HEK293 (cell line): Measurements from ENCODE around the gene TIAM2.

ENCODE experiments used
- CTCF ChIA-PET: fragments of 350-600 bp; formaldehyde crosslinking; extraction: SDS; loops from one replicate; lab custom pipeline; 2021; ENCODE audit warnings: antibody characterized with exemption; lab: Yijun Ruan, JAX
- POLR2A ChIA-PET: fragments of 300-600 bp; formaldehyde crosslinking; extraction: SDS; loops from one replicate; lab custom pipeline; 2020; ENCODE audit warnings: antibody characterized with exemption, inconsistent platforms; lab: Yijun Ruan, JAX
- H3K27ac ChIP-seq: fragments of 200-500 bp; sonication (Bioruptor generic); 2 replicates; pipeline ENCODE4 v1.5.1; 2014; ENCODE audit warnings: low read depth, low read length, control low read depth, inconsistent platforms; ENCODE audit errors: extremely low read depth
- H3K36me3 ChIP-seq, 2 experiments: fragments of 200-500 bp in 1 of 2; sonication (Bioruptor generic) in 1 of 2; 1 replicate in 1 of 2; 2 replicates in 1 of 2; pipeline ENCODE4 v1.5.1; 2014 to 2017; ENCODE audit warnings: inconsistent platforms in 2 of 2, low read length in 2 of 2; ENCODE audit not compliant: control insufficient read depth in 2 of 2, insufficient read depth in 1 of 2
- H3K4me1 ChIP-seq: fragments of 200-500 bp; sonication (Bioruptor generic); 2 replicates; pipeline ENCODE4 v1.5.1; 2014; ENCODE audit warnings: mild to moderate bottlenecking, low read length, inconsistent platforms; ENCODE audit not compliant: control insufficient read depth, insufficient read depth
- H3K4me3 ChIP-seq: 2 replicates; pipeline ENCODE4 v1.5.1; 2011; ENCODE audit warnings: low read depth, mild to moderate bottlenecking, control low read depth, low read length, moderate library complexity
- H3K9me3 ChIP-seq: fragments of 200-500 bp; sonication (Bioruptor generic); 2 replicates; pipeline ENCODE4 v1.5.1; 2014; ENCODE audit warnings: low read depth, low read length, inconsistent platforms; ENCODE audit not compliant: control insufficient read depth, insufficient read depth
- CTCF ChIP-seq: fragments of 450-650 bp; formaldehyde crosslinking; IDR thresholded peaks from 2 replicates; pipeline ENCODE4 v1.5.1; 2016; ENCODE audit warnings: missing biosample characterization, missing genetic modification characterization
- GLIS1 ChIP-seq: fragments of 450-650 bp; formaldehyde crosslinking; IDR thresholded peaks from 2 replicates; pipeline ENCODE4 v1.5.1; 2016; ENCODE audit warnings: missing biosample characterization, missing genetic modification characterization
- KLF10 ChIP-seq: fragments of 450-650 bp; IDR thresholded peaks from 2 replicates; pipeline ENCODE4 v1.5.1; 2018; ENCODE audit warnings: missing biosample characterization, mild to moderate bottlenecking, missing genetic modification characterization
- KLF16 ChIP-seq: fragments of 450-650 bp; formaldehyde crosslinking; IDR thresholded peaks from 2 replicates; pipeline ENCODE4 v1.5.1; 2017; ENCODE audit warnings: missing biosample characterization, missing genetic modification characterization
- KLF8 ChIP-seq: fragments of 450-650 bp; formaldehyde crosslinking; IDR thresholded peaks from 2 replicates; pipeline ENCODE4 v1.5.1; 2016; ENCODE audit warnings: missing biosample characterization, missing genetic modification characterization
- SETDB1 ChIP-seq: IDR thresholded peaks from one replicate; pipeline ENCODE4 v1.6.1; 2017; ENCODE audit warnings: mild to moderate bottlenecking, low read length, moderate library complexity, mixed read lengths; ENCODE audit not compliant: insufficient read length
- TSHZ1 ChIP-seq: fragments of 450-650 bp; formaldehyde crosslinking; IDR thresholded peaks from 2 replicates; pipeline ENCODE4 v1.5.1; 2016; ENCODE audit warnings: missing biosample characterization, missing genetic modification characterization, borderline replicate concordance
- WT1 ChIP-seq: fragments of 450-650 bp; formaldehyde crosslinking; IDR thresholded peaks from 2 replicates; pipeline ENCODE4 v1.5.1; 2016; ENCODE audit warnings: missing biosample characterization, missing genetic modification characterization
- ZBTB17 ChIP-seq: fragments of 450-650 bp; formaldehyde crosslinking; IDR thresholded peaks from 2 replicates; pipeline ENCODE4 v1.5.1; 2016; ENCODE audit warnings: missing biosample characterization, missing genetic modification characterization
- ZBTB8A ChIP-seq: fragments of 450-650 bp; formaldehyde crosslinking; IDR thresholded peaks from 2 replicates; pipeline ENCODE4 v1.5.1; 2016; ENCODE audit warnings: missing biosample characterization, missing genetic modification characterization
- ZFHX2 ChIP-seq: fragments of 450-650 bp; formaldehyde crosslinking; conservative IDR thresholded peaks from 2 replicates; pipeline ENCODE4 v1.5.1; 2016; ENCODE audit warnings: missing biosample characterization, missing genetic modification characterization
- ZFP69B ChIP-seq: fragments of 450-650 bp; formaldehyde crosslinking; IDR thresholded peaks from 2 replicates; pipeline ENCODE4 v1.5.1; 2016; ENCODE audit warnings: missing biosample characterization, missing genetic modification characterization
- ZIC2 ChIP-seq: fragments of 450-650 bp; formaldehyde crosslinking; IDR thresholded peaks from 2 replicates; pipeline ENCODE4 v1.5.1; 2016; ENCODE audit warnings: missing biosample characterization, missing genetic modification characterization
- ZNF112 ChIP-seq: fragments of 450-650 bp; formaldehyde crosslinking; IDR thresholded peaks from 2 replicates; pipeline ENCODE4 v1.5.0; 2017; ENCODE audit warnings: missing biosample characterization, missing genetic modification characterization
- ZNF2 ChIP-seq: fragments of 450-650 bp; formaldehyde crosslinking; IDR thresholded peaks from 2 replicates; pipeline ENCODE4 v1.5.1; 2016; ENCODE audit warnings: missing biosample characterization, missing genetic modification characterization
- ZNF211 ChIP-seq: fragments of 450-650 bp; formaldehyde crosslinking; IDR thresholded peaks from 2 replicates; pipeline ENCODE4 v1.5.1; 2016; ENCODE audit warnings: low read depth, missing biosample characterization, missing genetic modification characterization
- ZNF223 ChIP-seq: fragments of 450-650 bp; formaldehyde crosslinking; IDR thresholded peaks from 2 replicates; pipeline ENCODE4 v1.5.1; 2016; ENCODE audit warnings: missing biosample characterization, missing genetic modification characterization
- ZNF24 ChIP-seq: fragments of 450-650 bp; formaldehyde crosslinking; IDR thresholded peaks from 2 replicates; pipeline ENCODE4 v1.5.1; 2016; ENCODE audit warnings: missing biosample characterization, missing genetic modification characterization
- ZNF416 ChIP-seq: fragments of 450-650 bp; formaldehyde crosslinking; IDR thresholded peaks from 2 replicates; pipeline ENCODE4 v1.5.1; 2016; ENCODE audit warnings: missing biosample characterization, missing genetic modification characterization
- ZNF501 ChIP-seq: fragments of 450-650 bp; formaldehyde crosslinking; IDR thresholded peaks from 2 replicates; pipeline ENCODE4 v1.5.1; 2016; ENCODE audit warnings: missing biosample characterization, missing genetic modification characterization
- ZNF510 ChIP-seq: fragments of 450-650 bp; formaldehyde crosslinking; IDR thresholded peaks from 2 replicates; pipeline ENCODE4 v1.5.1; 2018; ENCODE audit warnings: mild to moderate bottlenecking, missing genetic modification characterization, missing biosample characterization; ENCODE audit not compliant: insufficient replicate concordance
- ZNF660 ChIP-seq: fragments of 450-650 bp; IDR thresholded peaks from 2 replicates; pipeline ENCODE4 v1.5.1; 2018; ENCODE audit warnings: missing biosample characterization, mild to moderate bottlenecking, missing genetic modification characterization
- ZNF707 ChIP-seq: fragments of 450-650 bp; formaldehyde crosslinking; IDR thresholded peaks from 2 replicates; pipeline ENCODE4 v1.5.1; 2016; ENCODE audit warnings: missing biosample characterization, missing genetic modification characterization
- ZNF830 ChIP-seq: fragments of 450-650 bp; IDR thresholded peaks from 2 replicates; pipeline ENCODE4 v1.5.0; 2018; ENCODE audit warnings: missing biosample characterization, missing genetic modification characterization, low read depth, mild to moderate bottlenecking, moderate library complexity
- ZSCAN18 ChIP-seq: fragments of 450-650 bp; formaldehyde crosslinking; IDR thresholded peaks from 2 replicates; pipeline ENCODE4 v1.5.1; 2016; ENCODE audit warnings: missing biosample characterization, missing genetic modification characterization
- TF ChIP-seq, protein P1 (sequence below): fragments of 450-650 bp; formaldehyde crosslinking; IDR thresholded peaks from 2 replicates; pipeline ENCODE4 v1.5.1; 2016; ENCODE audit warnings: missing biosample characterization, missing genetic modification characterization
- TF ChIP-seq, protein P2 (sequence below): fragments of 450-650 bp; formaldehyde crosslinking; IDR thresholded peaks from 2 replicates; pipeline ENCODE4 v1.5.1; 2016; ENCODE audit warnings: missing biosample characterization, missing genetic modification characterization, borderline replicate concordance

Gene TIAM2

GRCh38 chr6:154995254-154996015 lies at the start of gene TIAM2 (continued):
- TF ChIP-seq KLF10 (tag by site-specific recombination) (peak; percentile 85; the same call in 1 of the 2 replicates), KLF16 (tag by site-specific recombination) (0 out of 2 replicates have a peak, but pooled peaks have one; percentile 51), ZNF707 (tag by site-specific recombination) (no peak), ZFP69B (no peak; the same call in 1 of the 2 replicates), ZNF211 (tag by site-specific recombination) (no peak), ZIC2 (tag by site-specific recombination) (peak; percentile 59), ZNF24 (tag by site-specific recombination) (no peak), ZNF2 (tag by site-specific recombination) (peak; percentile 46; the same call in 1 of the 2 replicates), ZNF223 (tag by site-specific recombination) (no peak), ZNF501 (tag by site-specific recombination) (0 out of 2 replicates have a peak, but pooled peaks have one; percentile 19), KLF8 (peak; percentile 83; the same call in 1 of the 2 replicates), ZBTB8A (tag by site-specific recombination) (peak; percentile 99)
- TF ChIP-seq, protein P1, sequence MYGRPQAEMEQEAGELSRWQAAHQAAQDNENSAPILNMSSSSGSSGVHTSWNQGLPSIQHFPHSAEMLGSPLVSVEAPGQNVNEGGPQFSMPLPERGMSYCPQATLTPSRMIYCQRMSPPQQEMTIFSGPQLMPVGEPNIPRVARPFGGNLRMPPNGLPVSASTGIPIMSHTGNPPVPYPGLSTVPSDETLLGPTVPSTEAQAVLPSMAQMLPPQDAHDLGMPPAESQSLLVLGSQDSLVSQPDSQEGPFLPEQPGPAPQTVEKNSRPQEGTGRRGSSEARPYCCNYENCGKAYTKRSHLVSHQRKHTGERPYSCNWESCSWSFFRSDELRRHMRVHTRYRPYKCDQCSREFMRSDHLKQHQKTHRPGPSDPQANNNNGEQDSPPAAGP (tag by site-specific recombination), result 0 out of 2 replicates have a peak, but pooled peaks have one; percentile 52

GRCh38 chr6:154950979-154951344 lies 44.2 kb upstream of the TIAM2 start:
- H3K4me3 ChIP-seq, result no peak overlapping the region
- H3K36me3 ChIP-seq, result peaks cover 0 to 2% of the 10 kb centered on the region in 2 experiments; a peak in 2 of 3 replicates
- CTCF ChIA-PET, result interaction anchor here (0.5 to 1.1 kb wide), 2 partner anchors 24 to 275 kb away, joined by 3 read pairs; no protein-coding TSS in a partner anchor
- H3K9me3 ChIP-seq, result no peaks in the 10 kb centered on the region
- H3K27ac ChIP-seq, result no peak overlapping the region
- H3K4me1 ChIP-seq, result no peaks in the 10 kb centered on the region
- TF ChIP-seq SETDB1, result no peak
- no peak for TF ChIP-seq TSHZ1
- TF ChIP-seq ZNF830 (tag by site-specific recombination), result no peak
- no peak for TF ChIP-seq KLF10 (tag by site-specific recombination)
- no peak for TF ChIP-seq WT1
- no peak for TF ChIP-seq ZBTB17
- TF ChIP-seq ZNF510 (tag by site-specific recombination), result no peak
- no peak for TF ChIP-seq ZBTB8A (tag by site-specific recombination)
- TF ChIP-seq CTCF (tag by site-specific recombination), result no peak
- TF ChIP-seq ZNF112 (tag by site-specific recombination), result no peak
- no peak for TF ChIP-seq ZNF416
- no peak for TF ChIP-seq ZSCAN18 (tag by site-specific recombination)
- no peak for TF ChIP-seq ZNF660 (tag by site-specific recombination)
- TF ChIP-seq, protein P2, sequence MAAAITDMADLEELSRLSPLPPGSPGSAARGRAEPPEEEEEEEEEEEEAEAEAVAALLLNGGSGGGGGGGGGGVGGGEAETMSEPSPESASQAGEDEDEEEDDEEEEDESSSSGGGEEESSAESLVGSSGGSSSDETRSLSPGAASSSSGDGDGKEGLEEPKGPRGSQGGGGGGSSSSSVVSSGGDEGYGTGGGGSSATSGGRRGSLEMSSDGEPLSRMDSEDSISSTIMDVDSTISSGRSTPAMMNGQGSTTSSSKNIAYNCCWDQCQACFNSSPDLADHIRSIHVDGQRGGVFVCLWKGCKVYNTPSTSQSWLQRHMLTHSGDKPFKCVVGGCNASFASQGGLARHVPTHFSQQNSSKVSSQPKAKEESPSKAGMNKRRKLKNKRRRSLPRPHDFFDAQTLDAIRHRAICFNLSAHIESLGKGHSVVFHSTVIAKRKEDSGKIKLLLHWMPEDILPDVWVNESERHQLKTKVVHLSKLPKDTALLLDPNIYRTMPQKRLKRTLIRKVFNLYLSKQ, result no peak
- no peak for TF ChIP-seq ZFHX2 (tag by site-specific recombination)
- no peak for TF ChIP-seq GLIS1
- no peak for TF ChIP-seq ZNF223 (tag by site-specific recombination)
- TF ChIP-seq ZNF501 (tag by site-specific recombination), result no peak
- TF ChIP-seq, all 188 proteins: peak for 0
- POLR2A ChIA-PET, result no interaction called here
